Loucy (cell line): Measurements from ENCODE around the gene PIM3.

Experiments
- H2AFZ ChIP-seq: fragments of 200-600 bp; sonication (generic); 2 replicates; pipeline ENCODE4 v1.6.0; 2016; ENCODE audit warnings: antibody characterized with exemption, mild to moderate bottlenecking, low read length, moderate library complexity
- H3F3A ChIP-seq: fragments of 200-600 bp; 2 replicates; pipeline ENCODE4 v1.6.0; 2016; ENCODE audit warnings: antibody characterized with exemption, low read depth, mild to moderate bottlenecking
- H3K27me3 ChIP-seq: fragments of 200-600 bp; sonication (generic); 2 replicates; pipeline ENCODE4 v1.6.1; 2014; ENCODE audit warnings: low read length, mild to moderate bottlenecking; ENCODE audit not compliant: insufficient read depth, poor library complexity, severe bottlenecking
- H3K36me3 ChIP-seq: fragments of 200-600 bp; sonication (generic); 2 replicates; pipeline ENCODE4 v1.6.1; 2016; ENCODE audit warnings: low read length; ENCODE audit not compliant: insufficient read depth
- H3K4me1 ChIP-seq: fragments of 200-600 bp; sonication (generic); 2 replicates; pipeline ENCODE4 v1.5.1; 2014; ENCODE audit warnings: low read length, mild to moderate bottlenecking; ENCODE audit not compliant: insufficient read depth, poor library complexity, severe bottlenecking
- H3K4me2 ChIP-seq: fragments of 200-600 bp; sonication (generic); 2 replicates; pipeline ENCODE4 v1.6.0; 2014; ENCODE audit warnings: antibody characterized with exemption, low read length, low read depth, mild to moderate bottlenecking; ENCODE audit not compliant: poor library complexity, severe bottlenecking
- H3K4me3 ChIP-seq: fragments of 200-600 bp; sonication (generic); 2 replicates; pipeline ENCODE4 v1.5.1; 2014; ENCODE audit warnings: low read length, mild to moderate bottlenecking, mixed read lengths; ENCODE audit not compliant: poor library complexity, severe bottlenecking
- H3K79me2 ChIP-seq: fragments of 200-600 bp; sonication (generic); 2 replicates; pipeline ENCODE4 v1.6.1; 2014; ENCODE audit warnings: low read length; ENCODE audit not compliant: insufficient read depth
- H3K9ac ChIP-seq: fragments of 200-600 bp; sonication (generic); 2 replicates; pipeline ENCODE4 v1.6.0; 2014; ENCODE audit warnings: mild to moderate bottlenecking, low read depth, low read length, moderate library complexity; ENCODE audit not compliant: poor library complexity, severe bottlenecking
- H3K9me2 ChIP-seq: fragments of 200-600 bp; sonication (generic); replicated peaks from 2 replicates; pipeline ENCODE4 v1.6.1; 2016; ENCODE audit warnings: low read depth, low read length, mixed read lengths
- H3K9me3 ChIP-seq: fragments of 200-600 bp; sonication (generic); 2 replicates; pipeline ENCODE4 v1.6.1; 2014; ENCODE audit warnings: mild to moderate bottlenecking, antibody characterized with exemption, low read length, low read depth; ENCODE audit not compliant: insufficient read depth
- H4K20me1 ChIP-seq: fragments of 200-600 bp; sonication (generic); 2 replicates; pipeline ENCODE4 v1.6.0; 2014; ENCODE audit warnings: antibody characterized with exemption, low read length, mild to moderate bottlenecking; ENCODE audit not compliant: insufficient read depth, poor library complexity, severe bottlenecking
- CTCF ChIP-seq: fragments of 200-600 bp; sonication (generic); conservative IDR thresholded peaks from 2 replicates; pipeline ENCODE4 v1.5.1; 2014; ENCODE audit warnings: mild to moderate bottlenecking, antibody characterized with exemption, low read length
- EZH2phosphoT487 ChIP-seq: fragments of 200-600 bp; IDR thresholded peaks from 2 replicates; pipeline ENCODE4 v1.6.1; 2018; ENCODE audit warnings: antibody characterized with exemption, mild to moderate bottlenecking, moderate library complexity, borderline replicate concordance

The PIM3 gene

DNA sequence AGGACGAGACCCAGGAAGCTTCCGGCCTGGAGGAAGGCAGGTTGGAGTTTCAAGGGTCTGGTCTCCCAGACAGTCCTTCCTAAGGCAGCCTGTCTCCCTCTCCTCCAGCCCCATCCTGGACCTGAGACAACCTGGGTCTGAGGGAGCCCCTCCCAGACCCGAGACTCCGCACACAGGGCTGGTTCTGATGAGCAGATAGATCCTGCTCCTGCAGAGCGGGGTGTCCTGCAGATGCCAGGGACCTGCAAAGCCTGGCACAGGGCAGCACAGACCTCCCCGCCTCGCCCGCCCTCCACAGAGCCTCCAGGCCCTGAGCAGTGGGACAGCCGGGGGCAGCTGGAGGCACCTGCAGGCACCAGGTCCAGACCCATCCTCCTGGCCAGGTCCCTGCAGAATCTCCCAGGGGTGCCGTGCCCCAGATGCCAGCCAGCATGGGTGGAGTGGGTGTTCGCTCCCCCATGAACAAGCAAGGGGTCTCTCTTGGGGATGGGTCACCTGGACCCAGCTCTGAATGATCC, 7.8 kb downstream of the PIM3 start:
- Histone ChIP-seq H3K36me3 (peaks cover 8% of the 10 kb centered on the region; the same call in 1 of the 2 replicates), H3K9ac (no peak overlapping the region), H3K4me1 (peaks cover 28% of the 10 kb centered on the region), H3K9me2 (no peaks in the 10 kb centered on the region), H4K20me1 (peaks cover 20% of the 10 kb centered on the region), H3K4me3 (no peak overlapping the region), H3K4me2 (no peak overlapping the region), H3F3A (no peaks in the 10 kb centered on the region), H2AFZ (no peak overlapping the region), H3K27me3 (no peaks in the 10 kb centered on the region), H3K79me2 (peaks cover 25% of the 10 kb centered on the region), H3K9me3 (no peaks in the 10 kb centered on the region)
- no peak for TF ChIP-seq CTCF
- TF ChIP-seq EZH2phosphoT487 = no peak

- no peak overlapping the region for H2AFZ ChIP-seq
- H3K9me3 ChIP-seq = no peaks in the 10 kb centered on the region
- no peaks in the 10 kb centered on the region for H3K27me3 ChIP-seq
- H3K79me2 ChIP-seq = peaks cover 18% of the 10 kb centered on the region
- H3K4me3 ChIP-seq = no peak overlapping the region
- no peak for TF ChIP-seq EZH2phosphoT487
- no peak for TF ChIP-seq CTCF
- no peaks in the 10 kb centered on the region for H3F3A ChIP-seq
- peaks cover 21% of the 10 kb centered on the region for H3K4me1 ChIP-seq
- H3K4me2 ChIP-seq = no peak overlapping the region
- peaks cover under 1% of the 10 kb centered on the region; the same call in 1 of the 2 replicates for H3K36me3 ChIP-seq
- no peaks in the 10 kb centered on the region for H3K9me2 ChIP-seq
- no peak overlapping the region for H3K9ac ChIP-seq
- H4K20me1 ChIP-seq = peaks cover 14% of the 10 kb centered on the region
These were observed 8.5 kb downstream of the PIM3 start for GRCh38 chr22:49968831-49969661.

- Histone ChIP-seq H3K9me3 (no peaks in the 10 kb centered on the region), H3K4me3 (peak overlapping the region; percentile 73), H3F3A (no peaks in the 10 kb centered on the region), H3K79me2 (peaks cover 10% of the 10 kb centered on the region; the same call in 1 of the 2 replicates), H4K20me1 (peaks cover 8% of the 10 kb centered on the region), H2AFZ (no peak overlapping the region), H3K36me3 (no peaks in the 10 kb centered on the region), H3K9me2 (no peaks in the 10 kb centered on the region), H3K27me3 (no peaks in the 10 kb centered on the region), H3K9ac (peak overlapping the region; percentile 54), H3K4me1 (peaks cover 17% of the 10 kb centered on the region), H3K4me2 (peak overlapping the region; percentile 81)
- TF ChIP-seq EZH2phosphoT487 = no peak
- no peak for TF ChIP-seq CTCF
These were observed 9.4 kb downstream of the PIM3 start for GRCh38 chr22:49969751-49970527.
